ENCODE data around the gene RANBP17.

The RANBP17 gene

GRCh38 chr5:170885256-170885655 lies 23.4 kb downstream of the RANBP17 start:
- Histone ChIP-seq H3K23ac (ENCODE audit: low read length) (no peak overlapping the region), H4K5ac (ENCODE audit: low read length) (no peak overlapping the region), H3K79me1 (ENCODE audit: low read length) (no peaks in the 10 kb centered on the region), H2AK5ac (ENCODE audit: low read length) (no peak overlapping the region), H4K8ac (ENCODE audit: low read depth, low read length) (no peak overlapping the region), H3K79me2 (ENCODE audit: control insufficient read depth, insufficient read depth, low read length) (no peaks in the 10 kb centered on the region), H3K9ac (ENCODE audit: low read length) (no peak overlapping the region), H3K56ac (ENCODE audit: low read length) (no peak overlapping the region), H3K4ac (ENCODE audit: low read depth, low read length) (no peak overlapping the region), H3K4me1 (ENCODE audit: control insufficient read depth, low read depth, low read length) (no peaks in the 10 kb centered on the region), H3K36me3 (ENCODE audit: control insufficient read depth, insufficient read depth, low read length) (no peaks in the 10 kb centered on the region), H3K27me3 (ENCODE audit: insufficient read depth, low read length, poor library complexity) (no peaks in the 10 kb centered on the region), H3K18ac (ENCODE audit: low read length) (no peak overlapping the region), H2BK15ac (replicated peaks; ENCODE audit: low read depth) (no peak overlapping the region), H2BK120ac (ENCODE audit: low read depth, low read length) (no peak overlapping the region), H2BK5ac (ENCODE audit: low read length) (no peak overlapping the region), H3K27ac (ENCODE audit: low read depth, low read length) (no peak overlapping the region), H3K4me3 (ENCODE audit: low read length) (no peak overlapping the region), H3K4me2 (ENCODE audit: low read length) (no peak overlapping the region)
- DNase-seq: no peak

GRCh38 chr5:170885809-170886208 lies 24.0 kb downstream of the RANBP17 start:
- Histone ChIP-seq H3K27me3 (ENCODE audit: insufficient read depth, low read length, poor library complexity) (no peaks in the 10 kb centered on the region), H3K79me1 (ENCODE audit: low read length) (no peaks in the 10 kb centered on the region), H3K23ac (ENCODE audit: low read length) (no peak overlapping the region), H3K36me3 (ENCODE audit: control insufficient read depth, insufficient read depth, low read length) (no peaks in the 10 kb centered on the region), H2BK120ac (ENCODE audit: low read depth, low read length) (no peak overlapping the region), H3K27ac (ENCODE audit: low read depth, low read length) (no peak overlapping the region), H4K8ac (ENCODE audit: low read depth, low read length) (no peak overlapping the region), H4K5ac (ENCODE audit: low read length) (no peak overlapping the region), H3K79me2 (ENCODE audit: control insufficient read depth, insufficient read depth, low read length) (no peaks in the 10 kb centered on the region), H2AK5ac (ENCODE audit: low read length) (no peak overlapping the region), H3K4ac (ENCODE audit: low read depth, low read length) (no peak overlapping the region), H3K4me3 (ENCODE audit: low read length) (no peak overlapping the region), H3K56ac (ENCODE audit: low read length) (no peak overlapping the region), H2BK5ac (ENCODE audit: low read length) (no peak overlapping the region), H3K4me1 (ENCODE audit: control insufficient read depth, low read depth, low read length) (no peaks in the 10 kb centered on the region), H3K4me2 (ENCODE audit: low read length) (no peak overlapping the region), H3K9ac (ENCODE audit: low read length) (no peak overlapping the region), H2BK15ac (replicated peaks; ENCODE audit: low read depth) (no peak overlapping the region), H3K18ac (ENCODE audit: low read length) (no peak overlapping the region)
- no peak for DNase-seq
- WGBS (ENCODE audit: extremely low coverage, insufficient coverage, low lambda C conversion rate): no CpG with 5 or more reads among the region's 2 CpGs

- H3K79me2 ChIP-seq (ENCODE audit: control insufficient read depth, insufficient read depth, low read length): no peaks in the 10 kb centered on the region
- H2AK5ac ChIP-seq (ENCODE audit: low read length): no peak overlapping the region
- H3K4me3 ChIP-seq (ENCODE audit: low read length): no peak overlapping the region
- H3K18ac ChIP-seq (ENCODE audit: low read length): no peak overlapping the region
- H3K23ac ChIP-seq (ENCODE audit: low read length): no peak overlapping the region
- no peaks in the 10 kb centered on the region for H3K27me3 ChIP-seq (ENCODE audit: insufficient read depth, low read length, poor library complexity)
- H2BK120ac ChIP-seq (ENCODE audit: low read depth, low read length): no peak overlapping the region
- no peak overlapping the region for H4K8ac ChIP-seq (ENCODE audit: low read depth, low read length)
- H2BK15ac ChIP-seq (replicated peaks; ENCODE audit: low read depth): no peak overlapping the region
- DNase-seq: no peak
- H3K4me2 ChIP-seq (ENCODE audit: low read length): no peak overlapping the region
- no peak overlapping the region for H3K27ac ChIP-seq (ENCODE audit: low read depth, low read length)
- no peak overlapping the region for H4K5ac ChIP-seq (ENCODE audit: low read length)
- no peaks in the 10 kb centered on the region for H3K4me1 ChIP-seq (ENCODE audit: control insufficient read depth, low read depth, low read length)
- WGBS (ENCODE audit: extremely low coverage, insufficient coverage, low lambda C conversion rate): no CpG with 5 or more reads among the region's 3 CpGs
- no peak overlapping the region for H3K56ac ChIP-seq (ENCODE audit: low read length)
- no peaks in the 10 kb centered on the region for H3K36me3 ChIP-seq (ENCODE audit: control insufficient read depth, insufficient read depth, low read length)
- H3K79me1 ChIP-seq (ENCODE audit: low read length): no peaks in the 10 kb centered on the region
- H2BK5ac ChIP-seq (ENCODE audit: low read length): no peak overlapping the region
- H3K9ac ChIP-seq (ENCODE audit: low read length): no peak overlapping the region
- no peak overlapping the region for H3K4ac ChIP-seq (ENCODE audit: low read depth, low read length)
Measured at GRCh38 chr5:170886210-170886894, 24.5 kb downstream of the RANBP17 start.

GRCh38 chr5:170892196-170892595 lies 30.4 kb downstream of the RANBP17 start:
- no peak overlapping the region for H3K4ac ChIP-seq (ENCODE audit: low read depth, low read length)
- H3K23ac ChIP-seq (ENCODE audit: low read length): no peak overlapping the region
- no peaks in the 10 kb centered on the region for H3K36me3 ChIP-seq (ENCODE audit: control insufficient read depth, insufficient read depth, low read length)
- no peak overlapping the region for H3K18ac ChIP-seq (ENCODE audit: low read length)
- no peak for DNase-seq
- no peak overlapping the region for H2BK120ac ChIP-seq (ENCODE audit: low read depth, low read length)
- H4K8ac ChIP-seq (ENCODE audit: low read depth, low read length): no peak overlapping the region
- H3K56ac ChIP-seq (ENCODE audit: low read length): no peak overlapping the region
- no peak overlapping the region for H2BK5ac ChIP-seq (ENCODE audit: low read length)
- no peak overlapping the region for H3K4me3 ChIP-seq (ENCODE audit: low read length)
- H3K27me3 ChIP-seq (ENCODE audit: insufficient read depth, low read length, poor library complexity): no peaks in the 10 kb centered on the region
- no peaks in the 10 kb centered on the region for H3K79me1 ChIP-seq (ENCODE audit: low read length)
- no peak overlapping the region for H3K27ac ChIP-seq (ENCODE audit: low read depth, low read length)
- WGBS (ENCODE audit: extremely low coverage, insufficient coverage, low lambda C conversion rate): no CpG with 5 or more reads among the region's 2 CpGs
- no peak overlapping the region for H3K9ac ChIP-seq (ENCODE audit: low read length)
- no peak overlapping the region for H2AK5ac ChIP-seq (ENCODE audit: low read length)
- no peaks in the 10 kb centered on the region for H3K4me1 ChIP-seq (ENCODE audit: control insufficient read depth, low read depth, low read length)
- no peaks in the 10 kb centered on the region for H3K79me2 ChIP-seq (ENCODE audit: control insufficient read depth, insufficient read depth, low read length)
- no peak overlapping the region for H4K5ac ChIP-seq (ENCODE audit: low read length)
- H3K4me2 ChIP-seq (ENCODE audit: low read length): no peak overlapping the region
- no peak overlapping the region for H2BK15ac ChIP-seq (replicated peaks; ENCODE audit: low read depth)

GRCh38 chr5:170894665-170895064 lies 32.8 kb downstream of the RANBP17 start:
- no CpG with 5 or more reads among the region's 2 CpGs for WGBS (ENCODE audit: extremely low coverage, insufficient coverage, low lambda C conversion rate)
- H2BK15ac ChIP-seq (replicated peaks; ENCODE audit: low read depth): no peak overlapping the region

GRCh38 chr5:170896779-170897178 lies 35.0 kb downstream of the RANBP17 start:
- no peak overlapping the region for H2BK5ac ChIP-seq (ENCODE audit: low read length)
- no peak overlapping the region for H3K56ac ChIP-seq (ENCODE audit: low read length)
- no peak overlapping the region for H4K5ac ChIP-seq (ENCODE audit: low read length)
- H3K36me3 ChIP-seq (ENCODE audit: control insufficient read depth, insufficient read depth, low read length): no peaks in the 10 kb centered on the region
- H2AK5ac ChIP-seq (ENCODE audit: low read length): no peak overlapping the region
- H2BK15ac ChIP-seq (replicated peaks; ENCODE audit: low read depth): no peak overlapping the region
- no peak overlapping the region for H2BK120ac ChIP-seq (ENCODE audit: low read depth, low read length)
- no peaks in the 10 kb centered on the region for H3K27me3 ChIP-seq (ENCODE audit: insufficient read depth, low read length, poor library complexity)
- DNase-seq: peak; percentile 86
- no peak overlapping the region for H3K23ac ChIP-seq (ENCODE audit: low read length)
- H4K8ac ChIP-seq (ENCODE audit: low read depth, low read length): no peak overlapping the region
- no peak overlapping the region for H3K9ac ChIP-seq (ENCODE audit: low read length)
- no peak overlapping the region for H3K4me3 ChIP-seq (ENCODE audit: low read length)
- no peak overlapping the region for H3K4me2 ChIP-seq (ENCODE audit: low read length)
- WGBS (ENCODE audit: extremely low coverage, insufficient coverage, low lambda C conversion rate): no CpG with 5 or more reads among the region's 9 CpGs
- H3K4me1 ChIP-seq (ENCODE audit: control insufficient read depth, low read depth, low read length): no peaks in the 10 kb centered on the region
- no peaks in the 10 kb centered on the region for H3K79me2 ChIP-seq (ENCODE audit: control insufficient read depth, insufficient read depth, low read length)
- H3K4ac ChIP-seq (ENCODE audit: low read depth, low read length): no peak overlapping the region
- H3K79me1 ChIP-seq (ENCODE audit: low read length): no peaks in the 10 kb centered on the region
- H3K18ac ChIP-seq (ENCODE audit: low read length): no peak overlapping the region
- no peak overlapping the region for H3K27ac ChIP-seq (ENCODE audit: low read depth, low read length)

More at GRCh38 chr5:170894665-170895064, 32.8 kb downstream of the RANBP17 start:
- H3K23ac ChIP-seq (ENCODE audit: low read length): no peak overlapping the region
- H3K56ac ChIP-seq (ENCODE audit: low read length): no peak overlapping the region
- H2BK120ac ChIP-seq (ENCODE audit: low read depth, low read length): no peak overlapping the region
- no peaks in the 10 kb centered on the region for H3K36me3 ChIP-seq (ENCODE audit: control insufficient read depth, insufficient read depth, low read length)
- no peaks in the 10 kb centered on the region for H3K27me3 ChIP-seq (ENCODE audit: insufficient read depth, low read length, poor library complexity)
- H2AK5ac ChIP-seq (ENCODE audit: low read length): no peak overlapping the region
- H3K4me2 ChIP-seq (ENCODE audit: low read length): no peak overlapping the region
- H3K27ac ChIP-seq (ENCODE audit: low read depth, low read length): no peak overlapping the region
- no peak overlapping the region for H4K5ac ChIP-seq (ENCODE audit: low read length)
- H3K79me1 ChIP-seq (ENCODE audit: low read length): no peaks in the 10 kb centered on the region
- no peak overlapping the region for H3K18ac ChIP-seq (ENCODE audit: low read length)
- H3K4ac ChIP-seq (ENCODE audit: low read depth, low read length): no peak overlapping the region
- H3K79me2 ChIP-seq (ENCODE audit: control insufficient read depth, insufficient read depth, low read length): no peaks in the 10 kb centered on the region
- no peak overlapping the region for H4K8ac ChIP-seq (ENCODE audit: low read depth, low read length)
- H3K4me1 ChIP-seq (ENCODE audit: control insufficient read depth, low read depth, low read length): no peaks in the 10 kb centered on the region
- DNase-seq: no peak
- H3K4me3 ChIP-seq (ENCODE audit: low read length): no peak overlapping the region
- H2BK5ac ChIP-seq (ENCODE audit: low read length): no peak overlapping the region
- no peak overlapping the region for H3K9ac ChIP-seq (ENCODE audit: low read length)
